IMR-90 (cell line): ENCODE measurements around the gene ZFR2. TPM values are rescaled to one million over a fixed set of nuclear protein-coding genes. Genes with fewer than 3 reads are reported as not detected.

ENCODE experiments used
- ATAC-seq: fragments of 200-7000 bp; cut with Tn5 transposase; 2 replicates; pipeline ENCODE4 v1.9.1; 2020; ENCODE audit warnings: low read depth, mild to moderate bottlenecking, moderate library complexity
- BruUV-seq: library from RNA; stranded (reverse); fragments of 400-500 nt; replicated peaks from 2 replicates; lab custom pipeline; 2021; lab: Mats Ljungman, UMichigan
- CTCF ChIA-PET: fragments of 300-600 bp; formaldehyde crosslinking; extraction: SDS; loops from one replicate; lab custom pipeline; 2021; ENCODE audit warnings: antibody characterized with exemption; lab: Yijun Ruan, JAX
- POLR2A ChIA-PET: fragments of 300-600 bp; sonication (Branson Sonifier 250); formaldehyde crosslinking; loops from one replicate; lab custom pipeline; 2022; ENCODE audit warnings: antibody characterized with exemption; ENCODE audit not compliant: unreplicated experiment; lab: Charles Lee
- DNase-seq: peaks from one replicate; pipeline ENCODE4 v3.0.0; 2013
- H2AFZ ChIP-seq: replicated peaks from 2 replicates; pipeline ENCODE3; 2013; ENCODE audit warnings: low read length, mild to moderate bottlenecking; ENCODE audit not compliant: poor library complexity
- H2AK5ac ChIP-seq: 2 replicates; pipeline ENCODE4 v1.6.1; 2013; ENCODE audit warnings: low read depth, low read length, inconsistent platforms
- H2AK9ac ChIP-seq: replicated peaks from 2 replicates; pipeline ENCODE3; 2013; ENCODE audit warnings: mild to moderate bottlenecking, low read depth, low read length, moderate library complexity; ENCODE audit not compliant: poor library complexity
- H2BK120ac ChIP-seq: 2 replicates; pipeline ENCODE4 v1.6.1; 2013; ENCODE audit warnings: low read depth, low read length, inconsistent platforms
- H2BK15ac ChIP-seq: 3 replicates; pipeline ENCODE4 v1.6.1; 2013; ENCODE audit warnings: low read depth, low read length, inconsistent platforms
- H2BK20ac ChIP-seq: 2 replicates; pipeline ENCODE4 v1.6.1; 2013; ENCODE audit warnings: low read depth, mild to moderate bottlenecking, inconsistent platforms, low read length, moderate library complexity
- H2BK5ac ChIP-seq: 2 replicates; pipeline ENCODE4 v1.6.1; 2013; ENCODE audit warnings: mild to moderate bottlenecking, low read depth, low read length, inconsistent platforms; ENCODE audit not compliant: poor library complexity, severe bottlenecking
- H3K14ac ChIP-seq: replicated peaks from 2 replicates; pipeline ENCODE4 v1.6.1; 2013; ENCODE audit warnings: low read depth, low read length, inconsistent platforms
- H3K18ac ChIP-seq: 2 replicates; pipeline ENCODE4 v1.6.1; 2013; ENCODE audit warnings: low read depth, low read length, control low read depth
- H3K23ac ChIP-seq: 2 replicates; pipeline ENCODE4 v1.6.1; 2013; ENCODE audit warnings: low read depth, low read length, inconsistent platforms
- H3K27ac ChIP-seq: 2 replicates; pipeline ENCODE4 v1.5.1; 2013; ENCODE audit warnings: mild to moderate bottlenecking, control low read depth, low read length; ENCODE audit not compliant: insufficient read depth
- H3K27me3 ChIP-seq: 2 replicates; pipeline ENCODE4 v1.6.1; 2013; ENCODE audit warnings: low read length; ENCODE audit not compliant: control insufficient read depth, insufficient read depth
- H3K36me3 ChIP-seq: 2 replicates; pipeline ENCODE4 v1.6.1; 2013; ENCODE audit warnings: low read length, mixed read lengths; ENCODE audit not compliant: control insufficient read depth, insufficient read depth
- H3K4ac ChIP-seq: 2 replicates; pipeline ENCODE4 v1.6.1; 2013; ENCODE audit warnings: low read depth, low read length, inconsistent platforms
- H3K4me1 ChIP-seq: 2 replicates; pipeline ENCODE4 v1.6.1; 2013; ENCODE audit warnings: low read length, mixed read lengths; ENCODE audit not compliant: control insufficient read depth, insufficient read depth
- H3K4me2 ChIP-seq: 2 replicates; pipeline ENCODE4 v1.6.1; 2013; ENCODE audit warnings: low read depth, mild to moderate bottlenecking, control low read depth, low read length, moderate library complexity
- H3K4me3 ChIP-seq: 2 replicates; pipeline ENCODE4 v1.5.1; 2013; ENCODE audit warnings: low read depth, mild to moderate bottlenecking, control low read depth, low read length, moderate library complexity; ENCODE audit not compliant: insufficient read depth
- H3K56ac ChIP-seq: 2 replicates; pipeline ENCODE4 v1.6.1; 2013; ENCODE audit warnings: low read length, inconsistent platforms; ENCODE audit not compliant: insufficient read depth; ENCODE audit errors: extremely low read depth
- H3K79me1 ChIP-seq, 2 experiments: 2 replicates each; pipeline ENCODE4 v1.6.1; 2013; ENCODE audit warnings: low read length in 2 of 2, inconsistent platforms in 1 of 2, low read depth in 1 of 2
- H3K9ac ChIP-seq: 2 replicates; pipeline ENCODE4 v1.6.1; 2013; ENCODE audit warnings: low read depth, low read length, control low read depth
- H3K9me1 ChIP-seq: 2 replicates; pipeline ENCODE4 v1.6.1; 2013; ENCODE audit warnings: low read length, inconsistent platforms; ENCODE audit not compliant: insufficient read depth
- H3K9me3 ChIP-seq: 2 replicates; pipeline ENCODE4 v1.6.1; 2013; ENCODE audit warnings: low read length; ENCODE audit not compliant: control insufficient read depth, insufficient read depth
- H4K20me1 ChIP-seq: 2 replicates; pipeline ENCODE4 v1.6.1; 2013; ENCODE audit warnings: low read length, inconsistent platforms; ENCODE audit not compliant: insufficient read depth
- H4K5ac ChIP-seq: 2 replicates; pipeline ENCODE4 v1.6.1; 2013; ENCODE audit warnings: mild to moderate bottlenecking, low read depth, low read length, control low read depth
- H4K8ac ChIP-seq, 2 experiments: 2 replicates each; pipeline ENCODE4 v1.6.1; 2013; ENCODE audit warnings: low read depth in 2 of 2, low read length in 2 of 2, control low read depth in 1 of 2, inconsistent platforms in 1 of 2
- H4K91ac ChIP-seq: 2 replicates; pipeline ENCODE4 v1.6.1; 2013; ENCODE audit warnings: low read depth, low read length, inconsistent platforms; ENCODE audit not compliant: insufficient read depth
- BHLHE40 ChIP-seq: fragments of 150-350 bp; IDR thresholded peaks from 2 replicates; pipeline ENCODE4 v1.6.1; 2016; ENCODE audit warnings: mild to moderate bottlenecking, low read depth, low read length
- CEBPB ChIP-seq: IDR thresholded peaks from 2 replicates; pipeline ENCODE4 v1.6.1; 2012; ENCODE audit warnings: low read depth, low read length, improper control_type of control experiment
- CHD1 ChIP-seq: IDR thresholded peaks from 2 replicates; pipeline ENCODE4 v1.6.1; 2012; ENCODE audit warnings: low read depth, low read length, improper control_type of control experiment
- CTCF ChIP-seq: conservative IDR thresholded peaks from 2 replicates; pipeline ENCODE4 v1.5.1; 2012; ENCODE audit warnings: mild to moderate bottlenecking, low read depth, low read length, improper control_type of control experiment
- ELK1 ChIP-seq: fragments of 150-350 bp; IDR thresholded peaks from 2 replicates; pipeline ENCODE4 v1.6.1; 2016; ENCODE audit warnings: low read depth, mild to moderate bottlenecking, low read length, moderate library complexity, borderline replicate concordance
- FOS ChIP-seq: fragments of 150-350 bp; IDR thresholded peaks from 2 replicates; pipeline ENCODE4 v1.6.1; 2016; ENCODE audit warnings: low read depth, low read length
- MAFK ChIP-seq: IDR thresholded peaks from 2 replicates; pipeline ENCODE4 v1.6.1; 2012; ENCODE audit warnings: low read depth, low read length, improper control_type of control experiment
- MAZ ChIP-seq: IDR thresholded peaks from 2 replicates; pipeline ENCODE4 v1.6.1; 2012; ENCODE audit warnings: low read depth, mild to moderate bottlenecking, low read length, improper control_type of control experiment, moderate library complexity, borderline replicate concordance
- MXI1 ChIP-seq: IDR thresholded peaks from 2 replicates; pipeline ENCODE4 v1.6.1; 2012; ENCODE audit warnings: low read depth, mild to moderate bottlenecking, low read length, moderate library complexity, borderline replicate concordance
- NFE2L2 ChIP-seq: fragments of 150-350 bp; IDR thresholded peaks from 2 replicates; pipeline ENCODE4 v1.6.1; 2016; ENCODE audit warnings: low read depth, mild to moderate bottlenecking, low read length
- POLR2A ChIP-seq: IDR thresholded peaks from 2 replicates; pipeline ENCODE4 v1.6.1; 2012; ENCODE audit warnings: mild to moderate bottlenecking, low read depth, low read length
- RAD21 ChIP-seq: IDR thresholded peaks from 2 replicates; pipeline ENCODE4 v1.6.1; 2012; ENCODE audit warnings: low read length, improper control_type of control experiment
- RCOR1 ChIP-seq: IDR thresholded peaks from 2 replicates; pipeline ENCODE4 v1.6.1; 2012; ENCODE audit warnings: mild to moderate bottlenecking, low read length, improper control_type of control experiment; ENCODE audit not compliant: insufficient replicate concordance
- RFX5 ChIP-seq: IDR thresholded peaks from 2 replicates; pipeline ENCODE4 v1.8.0; 2012; ENCODE audit warnings: low read depth, mild to moderate bottlenecking, low read length, moderate library complexity
- SMC3 ChIP-seq: fragments of 150-350 bp; IDR thresholded peaks from 2 replicates; pipeline ENCODE4 v1.6.1; 2016; ENCODE audit warnings: low read depth, mild to moderate bottlenecking, antibody characterized with exemption, low read length, moderate library complexity
- USF2 ChIP-seq: fragments of 150-350 bp; IDR thresholded peaks from 2 replicates; pipeline ENCODE4 v1.6.1; 2017; ENCODE audit warnings: mild to moderate bottlenecking, antibody characterized with exemption, low read length, low read depth
- WGBS, 2 experiments: methylation state at CpG; one replicate each; pipeline versions ENCODE4 v1.1.5 to v1.1.7; 2013; ENCODE audit warnings: missing lambda C conversion rate in 2 of 2; ENCODE audit not compliant: insufficient read length in 1 of 2; ENCODE audit errors: extremely low coverage in 2 of 2; 5-methylcytosine and 5-hydroxymethylcytosine counted together
- dilution Hi-C: fragments of 300-500 bp; cut with HindIII; formaldehyde crosslinking; loops from one replicate; pipeline ENCODE4 v1.14.3; 2018; ENCODE audit warnings: low sequenced_read_pairs; ENCODE audit not compliant: unreplicated experiment
- in situ Hi-C: fragments of 300-500 bp; cut with MboI; formaldehyde crosslinking; loops from 3 replicates; pipeline ENCODE4 v1.14.3; 2019; ENCODE audit warnings: low sequenced_read_pairs, inconsistent platforms, mixed read lengths
- intact Hi-C: fragments of 100-400 bp; cut with micrococcal nuclease; formaldehyde crosslinking; loops from 2 replicates; pipeline ENCODE4 v1.10.0; 2022
- polyA plus RNA-seq, 3 experiments: library from polyadenylated mRNA; depleted of rRNA; stranded (reverse); fragments of >200 nt; gene quantifications; 2 replicates each; pipeline ENCODE4 v1.2.3, GENCODE V29; 2012; ENCODE audit warnings: low replicate concordance in 1 of 3
- total RNA-seq: library from RNA; depleted of rRNA; stranded (reverse); fragments of >200 nt; gene quantifications from 2 replicates; pipeline ENCODE4 v1.2.3, GENCODE V29; 2012

The ZFR2 gene
- total and polyA plus RNA-seq, 2 of the 4 experiments (the other 2 are of a cell fraction): 0.19 TPM; not detected in 1

- Histone ChIP-seq H3K4me1 (peaks cover 2% of the 10 kb centered on the region; the same call in 1 of the 2 replicates), H3K9me1 (peaks cover 3% of the 10 kb centered on the region; the same call in 1 of the 2 replicates), H3K4me2 (no peak overlapping the region), H3K27me3 (no peaks in the 10 kb centered on the region), H2BK20ac (no peak overlapping the region), H2BK120ac (no peak overlapping the region), H3K79me1 (peaks cover 10 to 18% of the 10 kb centered on the region in 2 experiments; a peak in 3 of 4 replicates), H3K4ac (no peak overlapping the region), H4K5ac (no peak overlapping the region), H3K18ac (no peak overlapping the region), H3K14ac (no peak overlapping the region), H4K8ac (no peak overlapping the region), H4K20me1 (no peaks in the 10 kb centered on the region), H3K9ac (no peak overlapping the region), H3K9me3 (no peaks in the 10 kb centered on the region), H3K27ac (no peak overlapping the region), H3K56ac (no peak overlapping the region), H3K36me3 (peaks cover 27% of the 10 kb centered on the region), H4K91ac (no peak overlapping the region), H2BK5ac (no peak overlapping the region), H2AFZ (no peak overlapping the region), H2BK15ac (no peak overlapping the region), H3K23ac (no peak overlapping the region), H2AK5ac (no peak overlapping the region), H2AK9ac (peak overlapping the region; percentile 37), H3K4me3 (no peak overlapping the region)
- ChIA-PET POLR2A (no interaction called here), CTCF (no interaction called here)
- BruUV-seq: no TSS peak
- 95% methylated on average over 6 of the region's 7 CpGs; no CpG with 5 or more reads in 1 of the 2 experiments for WGBS, 2 experiments
- ATAC-seq: no peak
- TF ChIP-seq CTCF: no peak
- no peak for TF ChIP-seq ELK1
- TF ChIP-seq USF2: no peak
- TF ChIP-seq POLR2A: no peak
- TF ChIP-seq BHLHE40: no peak
- no peak for TF ChIP-seq CEBPB
- no peak for TF ChIP-seq RCOR1
- TF ChIP-seq RAD21: no peak
- no peak for TF ChIP-seq NFE2L2
- TF ChIP-seq SMC3: no peak
- no peak for TF ChIP-seq RFX5
- no peak for TF ChIP-seq CHD1
- no peak for TF ChIP-seq MXI1
- TF ChIP-seq FOS: no peak
- no peak for TF ChIP-seq MAFK
- TF ChIP-seq MAZ: no peak
- in situ Hi-C loops (no loop called here), dilution Hi-C loops (no loop called here), intact Hi-C loops (no loop called here)
- no peak for DNase-seq
Measured at GRCh38 chr19:3766520-3766919, 102.3 kb downstream of the ZFR2 start.
